Erythroblast (primary cell): ENCODE results near the gene EIF4B.
A peak's percentile ranks its signal among the peaks of the same experiment; 100 is the strongest.

ENCODE experiments used
- DNase-seq, 2 experiments: peaks; one replicate each; lab custom pipeline; 2025; lab: John Stamatoyannopoulos, UW
- GATA1 ChIP-seq: IDR thresholded peaks from 2 replicates; pipeline ENCODE4 v1.6.1; 2011; ENCODE audit warnings: low read depth, mild to moderate bottlenecking, control low read depth, low read length, moderate library complexity
- POLR2A ChIP-seq: IDR thresholded peaks from 2 replicates; pipeline ENCODE4 v1.6.1; 2011; ENCODE audit warnings: mild to moderate bottlenecking, low read length

The EIF4B gene, protein sequence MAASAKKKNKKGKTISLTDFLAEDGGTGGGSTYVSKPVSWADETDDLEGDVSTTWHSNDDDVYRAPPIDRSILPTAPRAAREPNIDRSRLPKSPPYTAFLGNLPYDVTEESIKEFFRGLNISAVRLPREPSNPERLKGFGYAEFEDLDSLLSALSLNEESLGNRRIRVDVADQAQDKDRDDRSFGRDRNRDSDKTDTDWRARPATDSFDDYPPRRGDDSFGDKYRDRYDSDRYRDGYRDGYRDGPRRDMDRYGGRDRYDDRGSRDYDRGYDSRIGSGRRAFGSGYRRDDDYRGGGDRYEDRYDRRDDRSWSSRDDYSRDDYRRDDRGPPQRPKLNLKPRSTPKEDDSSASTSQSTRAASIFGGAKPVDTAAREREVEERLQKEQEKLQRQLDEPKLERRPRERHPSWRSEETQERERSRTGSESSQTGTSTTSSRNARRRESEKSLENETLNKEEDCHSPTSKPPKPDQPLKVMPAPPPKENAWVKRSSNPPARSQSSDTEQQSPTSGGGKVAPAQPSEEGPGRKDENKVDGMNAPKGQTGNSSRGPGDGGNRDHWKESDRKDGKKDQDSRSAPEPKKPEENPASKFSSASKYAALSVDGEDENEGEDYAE

DNA sequence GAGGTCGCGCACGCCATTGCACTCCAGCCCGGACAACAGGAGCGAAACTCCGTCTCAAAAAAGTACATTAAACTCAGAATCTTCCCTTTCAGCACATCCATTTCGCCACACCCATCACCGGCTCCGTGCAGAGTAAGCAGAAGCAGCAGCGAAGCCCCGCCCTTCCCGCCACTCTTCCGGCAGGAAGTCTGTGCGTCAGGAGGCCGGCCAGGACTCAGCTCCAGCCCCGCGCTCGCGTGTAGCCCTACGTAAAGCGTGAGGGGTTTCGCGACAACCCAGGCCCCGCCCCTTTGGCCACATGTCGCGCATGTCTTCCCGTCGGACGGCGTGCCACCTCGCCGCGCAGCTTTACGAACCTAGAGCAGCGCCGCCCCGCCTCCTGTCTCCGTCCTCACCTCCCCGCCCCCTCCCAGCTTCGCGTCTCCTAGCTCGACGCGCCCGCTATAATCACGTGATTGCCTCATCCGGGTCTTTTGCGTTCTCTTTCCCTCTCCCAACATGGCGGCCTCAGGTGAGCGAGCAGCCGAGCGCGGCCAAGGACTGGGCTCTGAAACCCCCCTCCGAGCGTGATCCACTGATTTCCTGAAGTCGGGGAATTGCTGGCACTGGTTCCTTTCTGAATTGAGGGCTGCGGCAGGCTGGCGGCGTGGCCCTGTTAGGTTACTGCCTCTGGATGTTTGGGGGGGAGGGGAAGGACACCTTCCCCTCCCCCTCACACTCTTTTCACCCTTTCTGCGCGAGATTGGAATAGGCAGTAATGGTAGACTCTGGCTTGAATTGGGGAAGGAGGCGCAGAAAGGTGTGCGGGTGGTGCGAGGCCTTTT lies at the start of gene EIF4B:
Gene EIF4B, plus strand, starts transcription at position 471 of the 824 bp plus-strand sequence. Its CDS starts 28 bp downstream, at position 499.
- peak; percentile 100 for DNase-seq
- TF ChIP-seq GATA1 (no peak), POLR2A (peak; percentile 81)

DNA sequence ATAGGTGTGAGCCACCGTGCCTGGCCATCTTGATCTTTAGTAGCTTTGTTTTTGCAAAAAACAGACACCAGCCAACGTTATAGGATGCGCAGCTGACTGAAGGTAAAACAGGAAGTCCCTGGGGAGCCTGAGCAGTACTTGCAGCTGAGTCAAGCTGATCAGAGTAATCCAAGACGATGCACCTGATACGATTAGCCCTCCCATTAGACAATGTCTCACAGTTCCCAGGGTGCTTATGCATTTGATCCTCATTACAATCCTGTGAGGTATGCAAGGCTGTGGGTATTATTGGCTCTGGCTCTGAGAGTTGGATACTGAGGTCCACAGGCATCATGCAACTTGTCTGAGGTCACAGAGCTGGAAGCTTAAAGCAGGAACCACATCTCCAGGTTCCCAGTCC lies 49.3 kb upstream of the EIF4B start:
- DNase-seq = no peak

DNA sequence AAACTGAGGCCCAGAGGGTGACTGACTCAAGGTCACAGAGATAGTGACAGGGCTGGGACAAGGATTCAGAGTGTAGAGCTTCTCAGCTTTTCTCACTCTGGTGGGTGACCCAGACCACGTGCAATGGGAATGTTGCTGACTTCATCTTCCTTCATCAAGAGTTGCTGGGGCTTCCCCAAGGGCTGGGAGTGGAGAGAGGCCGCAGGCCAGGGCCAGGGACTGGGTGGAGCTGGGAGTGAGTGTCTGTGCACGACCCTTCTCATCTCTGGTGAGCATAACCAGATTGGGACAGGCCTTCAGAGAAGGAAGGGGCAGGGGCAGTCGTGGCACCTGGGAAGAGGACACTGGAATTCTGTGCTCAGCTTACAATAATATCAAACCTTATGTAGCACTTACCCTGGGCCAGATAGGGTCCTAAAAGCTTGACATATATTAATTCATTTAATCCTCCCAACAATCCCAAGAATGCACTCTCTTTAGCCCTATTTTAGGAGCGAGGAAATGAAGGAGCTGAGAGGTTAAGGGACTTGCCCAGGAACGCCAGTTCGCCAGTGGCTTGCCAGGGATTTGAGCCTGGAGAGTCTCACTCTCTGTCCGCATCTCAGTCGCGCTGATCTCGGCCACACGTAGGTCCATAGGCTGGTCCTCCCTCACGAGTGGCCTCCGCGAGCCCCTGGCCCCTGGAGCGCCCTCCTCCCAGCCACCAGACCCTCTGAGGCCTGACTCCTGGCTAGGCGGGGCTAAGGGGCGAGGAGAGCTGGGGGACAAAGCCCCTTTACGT lies 41.5 kb upstream of the EIF4B start:
- DNase-seq = no peak
- TF ChIP-seq POLR2A = no peak
- TF ChIP-seq GATA1 = no peak

More for the DNA sequence above, 49.3 kb upstream of the EIF4B start:
- TF ChIP-seq POLR2A = no peak
- TF ChIP-seq GATA1 = no peak

DNA sequence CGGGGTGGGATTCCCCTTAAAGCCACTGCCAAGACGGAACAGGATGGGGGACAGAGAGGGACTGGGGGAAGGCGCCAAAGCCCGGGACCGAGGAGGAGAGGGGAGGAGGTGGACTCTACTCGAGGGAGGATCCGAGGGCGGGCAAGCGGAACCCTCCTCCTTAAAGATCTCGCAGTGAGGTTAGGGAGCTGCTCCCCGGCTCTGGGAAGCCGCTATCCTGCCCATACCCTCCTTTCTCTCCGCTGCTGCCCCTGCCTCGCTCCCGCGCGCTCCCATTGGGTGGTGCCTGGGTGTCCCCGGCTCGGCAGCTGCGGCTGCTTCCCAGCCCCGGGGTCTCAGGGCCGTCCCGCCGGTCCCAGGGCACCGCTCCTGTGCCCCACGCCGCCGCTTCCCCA lies 40.9 kb upstream of the EIF4B start:
- DNase-seq = no peak
- no peak for TF ChIP-seq POLR2A
- TF ChIP-seq GATA1 = no peak

DNA sequence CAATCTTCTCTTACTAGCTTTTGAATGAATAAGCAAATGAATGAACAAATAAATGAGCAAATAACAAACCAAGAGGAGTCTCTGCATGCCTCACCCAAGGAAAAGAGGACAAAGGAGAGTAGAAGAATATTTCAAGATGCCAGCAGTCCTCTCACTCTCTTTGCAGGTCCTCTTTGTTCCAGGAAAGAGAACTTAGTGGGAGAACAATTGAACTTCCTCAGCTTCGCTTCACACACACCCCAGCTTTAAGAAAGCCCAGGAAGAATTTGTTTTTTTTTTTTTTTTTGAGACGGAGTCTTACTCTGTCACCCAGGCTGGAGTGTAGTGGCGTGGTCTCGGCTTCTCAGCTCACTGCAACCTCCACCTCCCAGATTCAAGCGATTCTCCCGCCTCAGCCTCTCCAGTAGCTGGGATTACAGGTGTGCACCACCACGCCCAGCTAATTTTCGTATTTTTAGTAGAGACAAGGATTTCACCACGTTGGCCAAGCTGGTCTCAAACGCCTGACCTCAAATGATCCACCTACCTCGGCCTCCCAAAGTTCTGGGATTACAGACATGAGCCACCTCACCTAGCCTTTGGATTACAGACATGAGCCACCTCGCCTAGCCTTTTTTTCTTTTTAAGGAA lies 37.0 kb upstream of the EIF4B start:
- no peak for DNase-seq
- TF ChIP-seq POLR2A = no peak
- no peak for TF ChIP-seq GATA1

DNA sequence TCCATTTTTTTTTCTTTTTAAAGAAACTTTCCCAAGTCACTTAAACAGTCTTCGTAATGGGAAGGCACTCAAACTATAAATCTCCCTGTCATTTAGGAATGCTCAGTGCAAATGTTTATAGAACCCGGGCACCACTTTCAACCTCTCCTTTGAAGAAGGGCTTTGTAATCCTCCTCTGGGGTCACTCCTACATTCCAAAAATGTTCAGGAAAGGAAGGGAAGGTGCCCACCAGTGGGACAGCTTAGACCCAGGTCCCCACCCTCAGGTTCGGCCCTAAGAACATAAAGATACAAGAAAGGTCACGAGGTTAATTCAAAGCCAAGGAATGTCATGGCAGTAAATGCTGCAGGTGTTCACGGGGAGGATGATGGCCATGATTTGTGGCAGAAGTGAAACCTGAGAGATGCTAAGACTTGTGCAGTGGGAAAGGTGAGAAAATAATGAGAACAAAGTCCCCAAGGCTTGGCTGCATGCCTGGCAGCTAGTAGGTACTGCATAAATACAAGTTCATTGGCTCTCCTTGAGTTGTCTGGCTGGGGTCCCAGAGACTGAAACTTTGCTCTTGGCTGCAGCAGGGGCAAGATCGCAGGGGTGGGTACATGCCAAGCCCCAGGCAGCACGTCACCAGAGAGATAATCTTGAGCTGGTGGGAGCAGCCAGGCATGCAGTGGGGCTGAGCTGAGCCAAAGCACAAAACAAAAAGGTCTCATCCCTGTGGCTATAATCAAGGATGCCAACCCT lies 36.3 kb upstream of the EIF4B start:
- no peak for TF ChIP-seq GATA1
- no peak for TF ChIP-seq POLR2A
- DNase-seq = no peak

DNA sequence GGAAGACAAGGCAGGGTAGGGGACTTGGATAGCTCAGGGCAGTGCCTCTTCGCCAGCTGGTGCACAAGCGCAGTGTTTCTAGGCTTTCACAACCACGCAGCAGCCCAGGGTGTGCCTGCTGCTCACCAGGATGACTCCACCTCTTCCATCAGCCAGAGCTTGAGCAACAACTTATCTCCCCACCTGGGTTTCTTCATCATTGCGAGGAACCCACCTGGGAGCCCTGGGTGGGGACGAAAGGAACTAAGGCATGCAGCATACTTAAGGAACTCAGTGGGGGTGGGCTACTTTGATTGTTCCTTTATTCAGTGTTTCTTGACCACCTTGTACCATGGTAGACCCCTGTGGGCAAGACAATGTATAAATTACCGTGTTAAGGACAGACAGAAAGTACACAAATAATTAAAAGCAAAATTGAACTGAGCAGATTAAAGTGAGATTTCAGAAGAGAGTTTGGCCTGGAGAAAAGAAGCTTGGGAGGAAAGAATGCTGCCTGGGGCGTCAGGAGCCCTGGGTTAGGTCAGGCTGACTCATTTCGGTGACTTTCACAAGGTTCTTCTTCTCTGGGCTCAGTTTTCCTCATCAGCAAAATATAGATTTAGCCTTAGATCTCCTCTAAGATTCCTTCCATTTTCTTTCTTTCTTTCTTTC lies 34.5 kb upstream of the EIF4B start:
- TF ChIP-seq GATA1 = no peak
- no peak for TF ChIP-seq POLR2A
- DNase-seq = no peak

DNA sequence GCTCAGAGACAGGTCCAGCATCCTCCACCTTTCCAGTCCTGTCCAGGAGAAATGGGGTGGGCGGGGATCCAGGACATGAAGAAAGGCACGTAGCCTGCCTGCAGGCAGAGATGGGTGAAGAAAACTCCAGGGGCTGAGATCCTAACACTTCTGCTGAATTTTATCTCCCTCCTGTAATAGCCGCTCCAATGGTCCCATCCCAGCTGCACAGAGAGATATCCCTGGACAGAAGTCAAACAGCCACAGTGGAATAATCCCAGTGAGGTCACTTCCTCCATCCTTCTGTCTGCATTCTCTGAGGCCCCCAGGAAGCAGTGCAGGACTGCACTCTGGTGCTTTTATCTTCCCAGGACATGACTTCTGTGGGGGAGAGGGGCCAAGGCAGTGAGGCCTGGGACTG lies 31.1 kb upstream of the EIF4B start:
- TF ChIP-seq POLR2A (no peak), GATA1 (no peak)
- DNase-seq = no peak

DNA sequence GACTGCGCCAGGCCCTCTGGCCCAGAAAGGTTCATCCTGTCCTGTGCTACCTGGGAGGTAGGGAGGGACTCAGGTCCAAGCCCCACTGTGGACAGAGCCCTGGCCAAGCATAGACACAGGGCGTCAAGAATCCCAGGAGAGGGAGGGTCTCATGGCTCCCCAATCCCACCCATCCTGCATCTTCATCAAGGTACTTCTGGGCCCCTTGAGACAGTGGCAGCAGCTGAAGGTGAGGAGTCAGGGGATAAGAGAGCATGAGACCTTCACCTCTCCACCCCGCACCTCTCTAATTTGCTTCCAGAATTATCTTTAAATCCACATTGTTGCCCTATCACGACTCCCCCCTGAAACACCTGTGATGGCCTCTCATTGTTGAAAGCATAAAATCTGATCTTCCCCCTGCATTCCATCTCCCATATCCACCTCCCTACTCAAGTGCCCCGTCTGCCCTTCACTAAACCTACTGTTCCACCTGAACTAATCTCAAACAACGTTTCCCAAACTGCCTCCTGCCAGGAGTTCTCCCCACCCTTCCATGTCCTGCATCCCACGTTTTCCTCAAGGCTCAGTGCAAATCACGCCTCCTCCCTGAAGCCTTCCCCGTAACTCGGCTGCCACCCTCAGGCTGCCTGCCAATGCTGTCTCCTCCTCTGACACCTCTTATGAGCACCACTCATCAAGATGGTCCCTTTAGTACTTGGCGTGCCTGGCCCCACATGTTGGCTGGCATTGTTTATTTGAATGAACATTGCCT lies 30.3 kb upstream of the EIF4B start:
- no peak for DNase-seq
- TF ChIP-seq GATA1 (no peak), POLR2A (no peak)

DNA sequence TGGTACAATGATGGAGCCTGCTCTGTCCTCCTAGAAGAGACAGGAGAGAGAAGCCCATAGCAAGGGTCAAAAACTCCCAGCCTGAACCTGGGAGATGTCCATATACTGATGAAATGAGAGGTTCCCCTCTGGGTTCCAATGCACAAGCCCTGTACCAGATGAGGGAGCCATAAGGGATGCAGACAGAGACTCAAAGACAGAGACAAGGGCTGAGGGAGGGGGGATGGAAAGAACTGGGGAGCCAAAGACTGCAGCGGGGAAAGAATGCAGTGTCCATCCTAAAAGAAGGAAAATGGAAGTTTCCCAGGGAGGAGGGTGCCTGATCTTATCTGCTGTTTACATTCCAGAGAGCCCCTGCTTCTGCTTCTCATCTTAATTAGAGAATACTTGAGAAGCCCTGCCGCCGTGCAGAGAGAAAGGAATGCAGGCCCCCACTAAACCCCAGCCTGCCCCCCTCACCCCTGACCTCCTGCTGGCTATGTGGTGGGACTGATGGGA lies 29.6 kb upstream of the EIF4B start:
- DNase-seq = no peak
- TF ChIP-seq GATA1 = no peak
- TF ChIP-seq POLR2A = no peak

DNA sequence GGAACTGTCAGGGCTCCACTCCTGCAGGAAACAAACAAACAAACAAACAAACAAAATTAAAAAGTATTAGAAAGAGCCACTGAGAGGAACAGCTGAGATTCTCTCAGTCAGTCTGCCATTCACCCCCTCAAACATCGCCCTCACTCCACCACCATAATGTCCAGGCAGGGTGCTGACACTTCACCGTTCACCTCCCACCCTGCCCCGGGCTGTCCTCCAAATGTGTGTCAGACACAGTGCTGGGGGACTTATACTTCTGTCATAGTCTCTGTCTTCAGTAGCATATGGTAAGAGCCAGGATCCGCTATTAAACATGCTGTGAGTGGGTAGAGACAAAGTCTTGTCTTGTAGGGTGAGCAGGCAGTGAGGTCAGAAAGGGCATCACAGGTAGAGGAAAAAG lies 29.1 kb upstream of the EIF4B start:
- TF ChIP-seq POLR2A (no peak), GATA1 (no peak)
- no peak for DNase-seq
